ENCODE data around the gene TRMT11. TPM values are rescaled to one million over a fixed set of nuclear protein-coding genes. Genes with fewer than 3 reads are reported as not detected.
A peak's percentile ranks its signal among the peaks of the same experiment; 100 is the strongest.

Gene TRMT11
- polyA plus RNA-seq, 3 donors = 2.1 to 3.3 (median 2.1) TPM

- Histone ChIP-seq H3K4me1 (ENCODE audit: control insufficient read depth in 1 of 2, insufficient read depth in 2 of 2, low read length in 2 of 2) (no peaks in the 10 kb centered on the region), H4K20me1 (ENCODE audit: insufficient read depth, low read length) (peaks cover 86% of the 10 kb centered on the region), H3K36me3 (replicated peaks in 1 of 2; ENCODE audit: control insufficient read depth in 1 of 2, insufficient read depth in 2 of 2, low read length in 2 of 2) (peaks cover 23 to 59% of the 10 kb centered on the region in 2 donors), H3K9ac (ENCODE audit: insufficient read depth, low read length, poor library complexity, severe bottlenecking) (no peak overlapping the region), H3K27ac (ENCODE audit: low read depth in 1 of 2, low read length in 2 of 2) (no peak overlapping the region), H3K9me3 (replicated peaks in 1 of 2; ENCODE audit: control insufficient read depth in 1 of 2, insufficient read depth in 1 of 2, low read length in 2 of 2) (no peaks in the 10 kb centered on the region), H3K4me3 (replicated peaks in 1 of 3; ENCODE audit: low read depth in 2 of 3, low read length in 3 of 3) (no peak overlapping the region), H3K27me3 (ENCODE audit: control insufficient read depth in 2 of 2, insufficient read depth in 2 of 2, low read length in 2 of 2) (no peaks in the 10 kb centered on the region), H3K4me2 (replicated peaks; ENCODE audit: extremely low read depth, low read length, poor library complexity, severe bottlenecking) (no peak overlapping the region), H3K79me2 (ENCODE audit: insufficient read depth, low read length) (peaks cover 85% of the 10 kb centered on the region), H2AFZ (ENCODE audit: insufficient read depth, low read depth, low read length, poor library complexity, severe bottlenecking) (no peak overlapping the region)
- Mint-ChIP-seq H3K9me3 (peaks cover 0 to 2% (median 0%) of the 10 kb centered on the region in 7 donors), H3K4me1 (peaks cover 10% of the 10 kb centered on the region), H3K27me3 (ENCODE audit: low read depth in 3 of 3) (no peaks in the 10 kb centered on the region), H3K36me3 (peaks cover 39 to 47% of the 10 kb centered on the region in 2 donors), H3K4me3 (no peak overlapping the region), H3K27ac (no peak overlapping the region)
- no peak for DNase-seq
- no CpG with 5 or more reads among the region's 1 CpG for whole genome bisulfite sequencing (ENCODE audit: insufficient coverage)
- TF ChIP-seq, protein P1, sequence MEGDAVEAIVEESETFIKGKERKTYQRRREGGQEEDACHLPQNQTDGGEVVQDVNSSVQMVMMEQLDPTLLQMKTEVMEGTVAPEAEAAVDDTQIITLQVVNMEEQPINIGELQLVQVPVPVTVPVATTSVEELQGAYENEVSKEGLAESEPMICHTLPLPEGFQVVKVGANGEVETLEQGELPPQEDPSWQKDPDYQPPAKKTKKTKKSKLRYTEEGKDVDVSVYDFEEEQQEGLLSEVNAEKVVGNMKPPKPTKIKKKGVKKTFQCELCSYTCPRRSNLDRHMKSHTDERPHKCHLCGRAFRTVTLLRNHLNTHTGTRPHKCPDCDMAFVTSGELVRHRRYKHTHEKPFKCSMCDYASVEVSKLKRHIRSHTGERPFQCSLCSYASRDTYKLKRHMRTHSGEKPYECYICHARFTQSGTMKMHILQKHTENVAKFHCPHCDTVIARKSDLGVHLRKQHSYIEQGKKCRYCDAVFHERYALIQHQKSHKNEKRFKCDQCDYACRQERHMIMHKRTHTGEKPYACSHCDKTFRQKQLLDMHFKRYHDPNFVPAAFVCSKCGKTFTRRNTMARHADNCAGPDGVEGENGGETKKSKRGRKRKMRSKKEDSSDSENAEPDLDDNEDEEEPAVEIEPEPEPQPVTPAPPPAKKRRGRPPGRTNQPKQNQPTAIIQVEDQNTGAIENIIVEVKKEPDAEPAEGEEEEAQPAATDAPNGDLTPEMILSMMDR (IDR thresholded peaks at IDR 0.05) = no peak
- intact Hi-C loops (cut with micrococcal nuclease) = no loop called here
These were observed 19.8 kb upstream of the TRMT11 start for GRCh38 chr6:125966569-125966968.

DNA sequence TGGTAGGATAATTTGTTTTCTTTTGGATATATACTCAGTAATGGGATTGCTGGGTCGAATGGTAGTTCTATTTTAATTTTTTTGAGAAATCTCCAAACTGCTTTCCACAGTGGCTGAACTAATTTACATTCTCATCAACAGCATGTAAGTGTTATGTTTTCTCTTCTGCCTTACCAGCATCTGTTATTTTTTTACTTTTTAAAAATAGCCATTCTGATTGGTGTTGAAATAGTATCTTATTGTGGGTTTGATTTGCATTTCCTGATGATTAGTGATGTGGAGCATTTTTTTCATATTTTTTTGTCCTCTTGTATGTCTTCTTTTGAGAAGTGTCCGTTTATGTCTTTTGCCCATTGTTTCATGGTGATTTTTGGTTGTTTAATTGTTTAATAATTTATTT is 17.8 kb upstream of the TRMT11 start:
- H3K79me2 ChIP-seq (ENCODE audit: insufficient read depth, low read length) = peaks cover 69% of the 10 kb centered on the region
- no peaks in the 10 kb centered on the region for H3K4me1 ChIP-seq (ENCODE audit: control insufficient read depth in 1 of 2, insufficient read depth in 2 of 2, low read length in 2 of 2)
- peaks cover 75% of the 10 kb centered on the region for H4K20me1 ChIP-seq (ENCODE audit: insufficient read depth, low read length)
- Mint-ChIP-seq H3K9me3 (no peaks in the 10 kb centered on the region), H3K36me3 (peaks cover 33 to 48% of the 10 kb centered on the region in 2 donors), H3K4me3 (no peak overlapping the region), H3K27ac (peak overlapping the region in 1 of 7 donors; percentile 6), H3K4me1 (peaks cover 8% of the 10 kb centered on the region), H3K27me3 (ENCODE audit: low read depth in 3 of 3) (no peaks in the 10 kb centered on the region)
- no peak overlapping the region for H3K27ac ChIP-seq (ENCODE audit: low read depth in 1 of 2, low read length in 2 of 2)
- TF ChIP-seq, protein P1 (IDR thresholded peaks at IDR 0.05) = no peak
- no peak overlapping the region for H3K4me3 ChIP-seq (replicated peaks in 1 of 3; ENCODE audit: low read depth in 2 of 3, low read length in 3 of 3)
- peaks cover 32 to 65% of the 10 kb centered on the region in 2 donors for H3K36me3 ChIP-seq (replicated peaks in 1 of 2; ENCODE audit: control insufficient read depth in 1 of 2, insufficient read depth in 2 of 2, low read length in 2 of 2)
- H2AFZ ChIP-seq (ENCODE audit: insufficient read depth, low read depth, low read length, poor library complexity, severe bottlenecking) = no peak overlapping the region
- no peak overlapping the region for H3K9ac ChIP-seq (ENCODE audit: insufficient read depth, low read length, poor library complexity, severe bottlenecking)
- no CpG with 5 or more reads among the region's 2 CpGs for WGBS (ENCODE audit: insufficient coverage)
- no peak overlapping the region for H3K4me2 ChIP-seq (replicated peaks; ENCODE audit: extremely low read depth, low read length, poor library complexity, severe bottlenecking)
- intact Hi-C loops (cut with micrococcal nuclease) = no loop called here
- no peaks in the 10 kb centered on the region for H3K27me3 ChIP-seq (ENCODE audit: control insufficient read depth in 2 of 2, insufficient read depth in 2 of 2, low read length in 2 of 2)
- DNase-seq = no peak
- H3K9me3 ChIP-seq (replicated peaks in 1 of 2; ENCODE audit: control insufficient read depth in 1 of 2, insufficient read depth in 1 of 2, low read length in 2 of 2) = no peaks in the 10 kb centered on the region
